GM23248 (cell line): ENCODE data around the gene ANKS1B.

Experiments
- EZH2 ChIP-seq: fragments of 200-600 bp; sonication (generic); IDR thresholded peaks from 2 replicates; pipeline ENCODE4 v1.6.1; 2018; ENCODE audit warnings: antibody characterized with exemption, mild to moderate bottlenecking; ENCODE audit not compliant: insufficient read depth, poor library complexity, severe bottlenecking
- EZH2phosphoT487 ChIP-seq: fragments of 200-600 bp; sonication (generic); IDR thresholded peaks from 2 replicates; pipeline ENCODE4 v1.6.1; 2018; ENCODE audit warnings: antibody characterized with exemption, moderate library complexity, mild to moderate bottlenecking, low read depth; ENCODE audit not compliant: insufficient read depth

DNA sequence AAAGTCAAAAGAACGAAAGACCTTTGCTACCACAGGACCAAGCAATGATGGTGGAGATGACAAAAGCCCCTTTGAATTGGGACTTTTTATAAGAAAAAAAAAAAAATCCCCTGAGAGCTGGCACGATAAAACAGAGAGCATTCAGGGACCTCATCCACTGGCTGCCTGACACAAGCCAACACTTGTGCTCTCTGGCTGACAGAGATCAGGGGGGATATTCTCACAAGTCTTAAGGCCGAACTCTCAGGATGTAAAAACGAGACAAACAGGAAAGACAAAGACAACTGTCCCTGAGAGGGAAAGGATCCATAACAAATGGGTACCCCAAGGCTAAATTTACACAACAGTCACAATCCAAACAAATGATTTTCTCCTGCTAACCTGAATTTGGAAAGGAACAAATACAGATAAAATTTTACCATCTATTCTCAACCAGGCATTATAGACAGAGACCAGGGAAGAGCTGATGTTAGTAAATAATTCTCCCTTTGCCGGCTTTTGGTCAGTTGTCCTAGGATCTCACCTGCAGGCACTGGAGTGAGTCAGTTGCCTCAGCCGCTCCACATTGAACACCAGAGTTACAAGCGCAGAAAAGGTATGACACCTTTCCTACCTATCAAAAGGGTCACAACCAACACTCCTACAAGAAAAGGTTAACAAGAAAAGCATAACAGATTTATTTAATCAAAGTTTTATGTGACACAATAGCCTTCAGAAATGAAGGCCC lies 375.1 kb downstream of the ANKS1B start:
- TF ChIP-seq EZH2 (no peak), EZH2phosphoT487 (no peak)
